Lung microvascular endothelial cell (primary cell): Measurements from ENCODE around the gene PLA2G4A. TPM values are rescaled to one million over a fixed set of nuclear protein-coding genes. Genes with fewer than 3 reads are reported as not detected.
A peak's percentile ranks its signal among the peaks of the same experiment; 100 is the strongest.

ENCODE experiments used
- DNase-seq, 2 donors: peaks; one replicate each; pipeline versions ENCODE4 v3.0.0 to v3.0.0-alpha.2; 2010; ENCODE audit warnings: low read depth in 2 of 2
- total RNA-seq: library from RNA; depleted of rRNA; stranded (reverse); fragments of >200 nt; gene quantifications from 2 replicates; pipeline ENCODE4 v1.2.1, GENCODE V29; 2014

PLA2G4A gene
- total RNA-seq, 1 donor from 2014 or later: 15.1 TPM

DNA sequence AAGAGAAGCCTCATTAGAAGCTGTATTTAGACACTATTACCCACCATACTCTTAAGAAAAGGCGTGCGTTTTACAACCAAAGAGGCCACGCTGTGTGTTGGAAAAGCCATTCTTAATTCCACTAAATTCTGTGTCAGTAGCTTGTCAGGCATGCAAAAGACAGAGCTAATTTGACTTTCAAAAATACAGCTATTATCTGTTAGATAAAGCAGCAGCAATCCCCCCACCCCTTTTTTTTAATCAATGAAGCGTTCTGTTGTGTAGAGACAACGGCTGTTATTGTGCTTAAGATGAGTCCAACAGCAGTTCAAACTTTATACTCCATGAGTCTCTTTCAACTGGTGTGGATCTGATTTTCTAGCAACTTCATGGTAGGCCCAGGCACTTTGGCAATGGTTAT lies 43.5 kb downstream of the PLA2G4A start:
- no peak for DNase-seq

DNA sequence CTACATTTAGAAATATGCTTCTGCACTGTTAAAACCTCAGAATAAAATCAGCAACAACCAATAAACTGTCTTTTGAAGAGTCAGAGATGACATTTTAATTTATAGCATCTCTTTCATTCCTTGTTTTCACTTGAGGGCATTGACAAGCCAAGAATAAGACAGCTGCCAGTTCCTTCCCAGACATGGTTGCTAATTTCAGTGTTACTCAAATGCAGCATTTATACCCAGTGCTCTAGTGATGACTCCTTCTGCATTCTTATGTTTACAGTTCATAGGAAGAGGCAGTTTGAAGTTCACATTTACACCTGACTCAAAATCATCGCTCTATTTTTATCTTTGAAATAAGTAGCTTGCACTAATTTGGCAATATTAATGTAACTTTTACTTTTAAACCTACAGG lies 44.9 kb downstream of the PLA2G4A start:
- DNase-seq: no peak

DNA sequence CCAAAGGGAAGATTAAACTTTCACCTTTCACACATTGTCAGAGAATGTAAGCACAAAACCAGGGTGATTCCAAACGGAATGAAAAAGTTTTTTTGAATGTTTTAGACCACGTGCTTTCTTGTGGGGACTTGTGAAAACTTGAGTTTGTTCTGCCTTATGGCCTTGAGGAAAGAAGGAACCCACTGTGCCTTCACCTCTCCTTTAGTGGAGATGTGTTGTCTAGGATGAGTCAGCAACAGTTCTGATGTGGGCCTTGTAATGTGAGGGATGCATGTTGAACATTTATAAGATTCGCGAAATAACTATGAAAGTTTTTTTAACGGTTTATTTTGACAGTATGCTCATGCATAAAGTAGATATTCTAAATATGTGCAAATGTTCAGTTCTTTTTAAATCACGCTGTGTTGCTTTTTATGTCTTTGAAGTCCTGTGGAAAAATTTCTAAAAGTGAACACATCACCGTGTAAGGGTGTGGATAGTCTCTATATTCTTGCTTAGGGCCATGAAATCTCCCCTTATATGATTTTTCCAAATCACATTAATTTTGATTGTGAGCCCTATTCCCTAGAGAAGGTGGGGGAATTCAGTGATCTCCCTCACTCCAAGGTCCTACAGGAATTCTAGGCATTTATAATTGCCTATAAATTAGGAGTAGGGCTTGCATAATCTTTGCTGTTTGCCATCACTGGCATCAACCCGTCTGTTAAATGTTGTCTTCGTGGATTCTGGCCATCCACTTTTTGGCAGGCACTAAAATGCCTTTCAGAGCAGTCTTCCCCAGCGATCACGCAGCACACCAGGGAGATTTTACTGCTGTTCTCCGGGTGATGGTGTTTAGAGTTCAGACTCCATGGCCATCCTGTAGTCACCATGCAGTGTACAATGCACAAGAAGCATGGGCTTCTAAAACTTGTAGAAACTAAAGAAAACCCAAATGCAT lies 47.4 kb downstream of the PLA2G4A start:
- no peak for DNase-seq

DNA sequence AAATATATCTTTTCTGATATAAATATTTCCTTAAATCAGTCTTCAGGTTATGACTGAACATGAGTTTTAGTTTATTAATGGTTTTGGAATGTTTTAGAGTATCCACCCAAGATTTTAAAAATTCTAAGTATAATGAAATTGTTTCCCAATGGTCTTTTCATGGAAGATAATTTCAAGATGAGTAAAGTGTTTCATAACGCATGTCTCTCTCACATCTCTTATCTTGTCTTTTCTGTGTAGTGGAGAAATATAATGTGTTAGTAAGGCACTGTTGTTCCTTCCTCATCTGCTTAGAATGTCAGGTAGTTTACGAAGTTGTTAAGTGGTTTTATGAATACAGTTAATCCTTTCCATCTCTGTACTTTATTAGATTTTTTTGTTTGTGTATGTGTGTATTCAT lies 49.6 kb downstream of the PLA2G4A start:
- DNase-seq: no peak

DNA sequence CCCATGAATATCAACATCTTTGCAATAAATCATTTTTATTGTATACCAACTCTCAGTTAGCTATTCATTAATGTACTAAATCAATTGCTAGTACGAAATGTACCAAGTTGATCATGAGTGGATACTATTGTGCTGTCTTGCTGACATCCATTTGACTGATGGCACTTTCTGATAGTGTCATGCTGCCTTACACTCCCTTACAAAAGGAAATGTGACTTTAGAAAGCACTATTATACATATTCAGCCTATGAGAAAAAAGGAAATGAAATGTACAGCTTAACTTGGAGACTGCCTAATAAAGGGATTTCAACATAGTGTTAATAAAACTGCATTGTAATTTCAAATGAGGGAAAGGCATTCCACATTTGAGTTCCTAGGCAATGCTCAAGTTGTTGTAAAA lies 52.2 kb downstream of the PLA2G4A start:
- no peak for DNase-seq

DNA sequence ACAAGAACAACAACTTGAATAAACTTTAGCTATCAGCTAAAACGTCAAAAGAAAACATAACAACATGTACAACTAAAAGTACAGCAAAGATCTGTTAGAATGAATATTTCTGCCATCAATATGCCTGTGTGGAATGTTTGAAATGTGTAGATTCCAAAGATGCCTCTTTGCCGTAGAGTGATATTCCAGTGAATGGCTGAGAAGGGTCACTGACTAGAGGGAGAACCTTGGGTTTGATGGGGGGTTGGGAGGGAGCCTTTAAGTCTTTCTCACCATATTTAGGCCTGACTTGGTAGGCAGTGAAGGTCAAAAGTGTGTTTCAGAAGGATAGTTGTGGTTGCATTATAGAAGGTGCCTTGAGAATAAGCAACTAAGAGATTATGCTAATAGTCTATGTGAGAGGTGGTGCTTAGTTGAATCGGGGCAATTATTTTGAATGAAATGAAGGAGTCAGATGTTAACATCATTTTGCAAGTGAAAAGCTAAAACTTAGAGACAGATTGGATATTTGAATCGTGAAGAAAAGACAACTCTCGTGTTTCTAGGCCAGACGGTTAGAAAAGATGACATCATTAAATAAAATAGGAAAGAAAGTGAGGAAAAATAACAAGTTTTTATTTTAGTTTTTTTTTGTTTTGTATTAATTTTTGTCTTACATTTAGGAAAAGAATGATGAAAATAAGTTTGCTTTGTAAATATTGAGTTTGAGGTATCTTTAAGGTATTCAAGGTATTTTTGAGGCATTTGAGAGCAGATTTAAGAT lies 53.8 kb downstream of the PLA2G4A start:
- no peak for DNase-seq

DNA sequence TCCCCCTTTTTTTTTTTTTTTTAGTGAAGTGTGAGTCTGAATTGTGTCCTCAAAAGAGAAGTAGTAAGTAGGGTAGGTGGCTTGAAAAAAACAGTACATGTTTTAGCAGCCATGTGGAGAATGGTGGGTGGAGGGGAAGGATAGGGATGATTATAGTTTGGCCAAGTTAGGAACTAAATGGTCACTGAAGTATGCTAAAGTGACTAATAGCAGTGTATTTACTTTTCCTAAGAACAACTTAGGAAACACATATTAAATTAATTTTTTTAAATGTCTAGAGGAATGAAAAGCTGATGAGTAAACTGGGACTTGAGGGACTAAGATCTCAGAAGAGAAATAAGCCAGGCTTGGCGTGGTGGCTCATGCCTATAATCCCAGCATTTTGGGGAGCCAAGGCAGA lies 55.5 kb downstream of the PLA2G4A start:
- no peak for DNase-seq

DNA sequence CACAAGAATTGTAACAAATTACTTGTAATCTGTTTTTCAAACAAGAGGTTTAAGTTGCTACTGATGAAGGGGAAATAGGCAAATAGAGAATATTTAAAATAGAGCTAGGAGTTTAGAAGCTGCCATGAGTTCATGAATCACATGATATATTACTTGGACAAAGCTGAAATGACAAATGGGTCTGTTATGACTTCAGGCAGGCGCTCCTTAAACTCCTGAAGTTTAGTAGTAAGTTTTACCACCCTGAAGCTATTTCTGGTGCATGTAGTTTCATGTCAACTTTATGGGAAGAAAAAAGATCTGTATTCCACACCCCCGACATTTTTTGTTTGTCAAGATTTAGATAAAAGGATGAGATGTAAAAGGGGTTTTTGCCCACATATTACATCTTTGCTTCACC lies 58.5 kb downstream of the PLA2G4A start:
- DNase-seq: no peak

DNA sequence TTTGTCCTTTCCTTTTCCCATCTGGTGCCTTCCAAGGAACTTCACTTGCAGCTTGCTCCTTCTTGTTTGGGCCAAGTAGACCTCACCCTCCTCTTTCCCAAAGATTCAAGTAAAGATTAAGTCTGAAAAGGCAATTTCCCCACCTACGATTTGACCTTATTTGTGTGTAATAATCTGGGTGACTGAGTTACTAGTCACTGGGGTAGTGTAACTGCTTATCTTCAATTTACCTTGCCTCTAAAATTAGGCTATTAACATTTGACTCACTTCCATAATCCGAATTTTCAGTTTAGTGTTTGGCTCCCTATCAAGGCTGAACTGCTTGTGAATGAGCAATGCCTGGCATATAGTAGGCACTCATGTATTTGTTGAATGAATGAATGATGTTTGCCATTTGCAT lies 59.6 kb downstream of the PLA2G4A start:
- DNase-seq: no peak

DNA sequence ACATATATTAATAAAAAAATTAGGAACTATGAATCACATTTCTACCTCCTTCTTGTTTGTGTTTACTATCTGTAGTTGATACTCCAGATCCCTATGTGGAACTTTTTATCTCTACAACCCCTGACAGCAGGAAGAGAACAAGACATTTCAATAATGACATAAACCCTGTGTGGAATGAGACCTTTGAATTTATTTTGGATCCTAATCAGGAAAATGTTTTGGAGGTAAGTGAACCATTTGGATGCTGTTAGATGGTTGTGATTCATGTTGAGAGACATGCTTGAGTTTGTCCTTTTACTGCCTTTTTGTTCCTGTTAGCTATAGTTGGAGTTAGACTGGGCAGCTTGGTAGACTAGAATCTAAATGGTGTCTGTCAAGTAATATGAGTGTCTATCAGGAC lies 64.2 kb downstream of the PLA2G4A start:
- DNase-seq: peak in 1 of 2 donors; percentile 90

DNA sequence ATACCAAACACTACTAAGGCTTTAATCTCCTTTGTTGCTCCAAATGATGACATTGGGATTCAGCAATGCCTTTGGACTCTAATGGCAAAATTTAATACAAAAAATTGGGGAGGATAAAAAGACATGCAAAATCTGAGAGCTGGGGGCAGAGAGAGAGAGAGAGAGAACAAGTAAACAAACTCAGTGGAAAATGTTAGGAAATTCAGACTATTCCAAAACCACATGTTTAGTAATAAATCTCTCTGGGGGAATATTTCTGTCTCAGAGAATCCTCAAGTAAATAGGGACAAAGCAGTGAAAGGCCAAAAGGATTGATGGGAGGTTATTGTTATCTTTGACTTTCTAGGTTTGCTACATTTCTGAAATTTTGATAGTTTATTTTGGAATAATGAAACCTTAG lies 65.7 kb downstream of the PLA2G4A start:
- no peak for DNase-seq

DNA sequence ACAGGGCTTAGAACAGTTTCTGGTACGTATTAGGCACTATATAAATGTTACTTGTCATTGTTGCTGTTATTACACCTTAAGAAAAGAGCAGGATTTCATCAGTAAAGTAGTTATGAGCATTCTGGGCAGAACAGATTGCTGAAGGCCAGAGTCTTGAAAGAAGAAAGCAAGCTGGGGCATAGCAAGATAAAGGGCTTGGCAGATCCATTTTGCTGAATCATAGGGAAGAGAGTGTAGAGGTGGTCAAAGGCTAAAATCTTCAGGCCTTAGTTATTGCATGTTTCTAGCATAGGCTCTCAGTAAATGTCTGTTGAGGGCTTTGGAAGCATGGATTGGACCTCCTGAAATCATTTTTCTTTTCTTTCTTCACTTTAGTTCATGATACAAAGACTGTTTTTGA lies 67.5 kb downstream of the PLA2G4A start:
- DNase-seq: no peak

DNA sequence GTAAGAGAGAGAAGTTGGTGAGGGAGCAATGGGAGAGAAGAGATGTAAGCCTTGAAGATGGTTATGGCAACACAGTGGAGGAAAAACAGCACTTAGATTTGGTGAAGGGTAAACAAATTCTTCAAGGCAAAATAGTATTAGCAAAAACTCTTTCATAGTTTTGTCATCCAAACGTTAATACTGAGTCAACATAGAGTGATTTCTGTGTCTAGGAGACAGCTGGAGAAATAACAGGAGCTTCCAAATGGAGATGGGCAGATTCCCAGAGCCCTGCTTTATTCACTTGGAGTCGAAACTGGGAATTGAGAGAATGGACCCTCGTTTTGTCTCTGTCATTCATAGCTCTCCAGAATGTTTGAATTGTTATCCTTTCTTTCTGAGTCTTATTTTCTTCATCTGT lies 68.3 kb downstream of the PLA2G4A start:
- no peak for DNase-seq

DNA sequence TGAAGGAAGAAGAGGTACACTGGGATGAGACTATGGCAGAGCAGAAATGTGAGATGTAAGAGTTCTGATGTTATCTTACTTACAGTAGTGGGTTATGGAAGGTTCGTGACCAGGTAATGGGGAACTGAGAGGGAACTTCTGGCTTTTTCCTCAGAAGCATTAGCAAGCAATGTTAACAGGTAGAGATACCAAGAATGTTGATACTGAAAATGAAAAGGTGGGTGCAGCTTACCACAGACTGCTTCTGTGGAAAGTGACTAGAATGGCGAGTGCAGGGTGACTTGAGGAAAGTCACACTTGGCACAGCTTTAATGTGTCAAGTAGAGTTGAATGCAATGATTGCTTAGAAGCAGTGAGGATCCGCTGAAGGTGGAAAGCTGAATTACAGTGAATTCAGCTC lies 70.8 kb downstream of the PLA2G4A start:
- no peak for DNase-seq

DNA sequence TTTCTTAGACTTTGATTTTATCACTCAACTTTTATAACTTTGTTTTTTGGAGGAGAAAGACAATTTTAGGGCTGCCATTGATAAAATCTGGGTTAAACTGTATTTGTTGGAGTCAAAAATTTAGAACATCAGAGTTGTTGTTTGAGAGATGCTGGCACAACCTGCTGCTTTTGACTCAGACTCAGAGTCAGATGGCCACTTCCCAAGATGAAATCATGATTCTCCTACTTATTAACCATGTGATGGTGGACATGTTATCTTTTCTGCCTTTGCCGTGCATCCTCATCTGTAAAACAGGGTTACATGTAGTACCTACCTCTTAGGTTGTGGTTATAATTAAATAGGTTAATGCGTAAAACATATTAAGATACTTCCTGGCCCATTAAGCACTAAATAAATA lies 71.2 kb downstream of the PLA2G4A start:
- DNase-seq: no peak

DNA sequence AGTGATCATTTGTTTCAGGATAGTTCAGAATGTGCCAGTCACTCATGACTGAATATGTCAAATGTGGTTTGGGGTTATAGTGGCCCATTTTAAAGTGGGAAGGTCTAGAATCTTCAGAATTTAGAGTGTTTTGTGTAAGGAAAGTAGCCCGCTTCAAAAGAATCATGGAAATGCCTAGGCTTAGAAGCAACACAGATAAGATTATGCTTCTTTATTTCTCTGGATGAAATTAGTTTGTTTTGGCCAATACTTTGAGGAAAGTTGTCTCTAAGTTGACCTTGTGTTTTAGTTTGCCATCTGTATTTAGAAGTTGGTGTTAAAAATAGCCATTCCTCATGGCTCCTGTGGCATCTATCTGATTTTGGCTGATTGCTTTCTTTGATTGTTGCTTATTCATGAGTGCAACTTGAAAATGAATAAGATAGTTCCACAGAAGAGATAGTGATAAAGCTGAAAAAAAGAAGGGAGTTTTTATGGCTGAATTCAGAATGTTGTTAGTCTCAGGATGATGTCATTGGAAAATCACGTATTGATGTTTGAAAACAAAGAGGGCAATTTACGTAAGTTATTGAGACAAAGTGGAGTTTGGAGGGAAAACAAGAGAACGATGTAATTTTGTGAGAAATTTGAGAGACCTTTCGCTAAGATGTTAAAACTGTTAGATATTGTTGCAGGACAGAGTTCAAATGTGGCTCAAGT lies 71.9 kb downstream of the PLA2G4A start:
- no peak for DNase-seq

DNA sequence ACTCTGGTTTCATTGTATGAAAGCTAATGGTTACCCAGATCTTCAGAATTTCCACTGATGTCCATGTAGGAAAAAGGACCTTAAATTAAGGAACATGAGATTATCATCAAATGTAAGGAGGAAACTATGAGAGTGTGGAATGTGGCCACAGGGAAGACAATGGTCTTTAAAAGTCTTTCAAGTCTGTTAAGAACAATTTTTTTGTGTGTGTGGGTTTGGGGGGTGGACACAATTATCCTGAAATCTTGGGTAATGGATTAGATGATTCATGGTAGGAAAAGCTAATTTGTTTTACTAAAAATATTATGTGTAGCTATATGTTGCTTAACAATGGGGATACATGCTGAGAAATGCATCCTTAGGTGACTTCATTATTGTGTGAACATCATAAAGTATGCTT lies 72.9 kb downstream of the PLA2G4A start:
- DNase-seq: no peak

DNA sequence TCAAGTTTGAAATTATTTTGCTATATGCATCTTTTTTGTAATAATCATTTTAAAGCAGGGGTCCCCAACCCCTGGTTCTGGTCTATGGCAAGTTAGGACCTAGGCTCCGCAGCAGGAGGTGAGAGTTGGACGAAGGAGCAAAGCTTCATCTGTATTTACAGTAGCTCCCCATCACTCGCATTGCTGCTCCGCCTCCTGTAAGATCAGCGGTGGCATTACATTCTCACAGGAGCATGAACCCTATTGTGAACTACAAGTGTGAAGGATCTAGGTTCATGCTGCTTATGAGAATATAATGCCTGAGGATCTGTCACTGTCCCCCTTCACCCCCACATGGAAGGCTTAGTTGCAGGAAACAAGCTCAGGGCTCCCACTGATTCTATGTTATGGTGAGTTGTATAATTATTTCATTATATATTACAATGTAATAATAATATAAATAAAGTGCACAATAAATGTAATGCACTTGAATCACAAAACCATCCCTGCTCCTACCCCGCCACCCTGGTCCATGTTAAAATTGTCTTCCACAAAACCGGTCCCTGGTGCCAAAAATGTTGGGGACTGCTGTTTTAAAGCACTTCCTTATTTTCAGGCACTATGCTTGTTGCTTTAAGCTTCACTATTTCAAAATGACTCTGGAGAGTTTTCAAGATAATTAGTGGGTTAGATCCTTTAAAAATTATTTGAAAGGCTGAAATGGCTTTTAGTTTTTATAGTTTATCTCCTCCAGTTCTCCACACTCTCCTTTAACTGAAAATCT lies 74.8 kb downstream of the PLA2G4A start:
- no peak for DNase-seq

DNA sequence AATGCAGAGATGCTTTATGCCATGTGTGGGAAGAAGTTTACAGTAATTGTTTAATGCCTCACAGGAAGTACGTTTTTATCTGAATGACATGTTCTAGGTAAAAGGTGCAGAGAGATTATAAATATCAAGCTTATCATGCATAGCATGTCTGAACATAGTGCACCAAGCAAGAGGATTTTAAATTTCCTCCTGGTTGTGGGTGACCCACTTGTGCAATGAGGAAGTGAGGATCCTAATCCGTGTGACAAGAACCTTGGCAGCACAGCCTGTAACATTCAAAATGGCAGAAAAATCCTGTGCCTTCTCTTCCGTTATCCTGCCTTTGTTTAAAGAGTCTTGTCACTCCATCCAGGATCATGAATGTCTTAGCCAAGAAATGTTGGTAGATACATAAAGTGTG lies 75.6 kb downstream of the PLA2G4A start:
- no peak for DNase-seq

DNA sequence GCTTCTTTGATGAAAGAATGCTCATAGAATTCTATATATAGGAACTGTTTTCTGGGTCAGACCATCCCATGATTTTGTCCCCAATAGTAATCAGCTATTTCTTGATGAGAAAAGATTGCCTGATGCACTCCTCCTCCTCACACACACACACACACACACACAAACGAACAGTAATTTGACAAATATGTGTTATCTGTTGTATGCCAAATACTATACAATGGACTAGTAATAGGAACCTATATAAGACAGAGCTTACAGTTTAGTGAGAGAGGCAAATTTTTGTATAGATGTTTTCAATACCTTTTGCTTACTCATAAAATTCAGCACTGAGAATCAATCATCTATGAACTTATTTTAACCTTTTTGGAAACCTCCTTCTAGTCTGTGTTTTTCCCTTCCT lies 76.8 kb downstream of the PLA2G4A start:
- DNase-seq: no peak

DNA sequence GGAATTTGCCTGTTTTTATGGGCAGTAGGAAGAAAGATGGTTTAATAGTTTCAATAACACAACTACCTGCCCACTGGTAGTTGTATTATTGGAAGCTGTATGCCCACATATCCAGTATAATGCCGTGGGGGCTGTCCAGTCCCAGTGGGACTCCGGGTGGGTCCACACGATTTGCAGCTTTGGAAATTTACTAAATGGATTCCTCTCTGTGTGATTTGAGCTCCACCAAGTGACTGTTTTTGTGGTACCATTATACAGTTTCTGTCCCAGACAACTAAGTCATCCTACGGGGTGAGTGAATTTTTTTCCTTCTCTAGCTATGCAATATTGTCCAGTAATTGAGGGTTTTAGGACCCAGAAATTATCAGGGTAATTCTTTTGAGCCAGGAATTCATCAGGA lies 86.8 kb downstream of the PLA2G4A start:
- peak in 1 of 2 donors; percentile 72 for DNase-seq
